K562 (cell line): ENCODE measurements around the gene TIMM44. TPM values are rescaled to one million over a fixed set of nuclear protein-coding genes. Genes with fewer than 3 reads are reported as not detected.

Experiments
- CCAR2 ChIP-seq: fragments of 200-400 bp; formaldehyde crosslinking; IDR thresholded peaks from 2 replicates; pipeline ENCODE4 v1.6.1; 2017; ENCODE audit warnings: mild to moderate bottlenecking, low read depth, low read length
- CHD2 ChIP-seq: IDR thresholded peaks from 2 replicates; pipeline ENCODE4 v1.6.1; 2011; ENCODE audit warnings: low read depth, low read length
- MTF1 ChIP-seq: fragments of 250-450 bp; sonication (Bioruptor Pico); IDR thresholded peaks from 2 replicates; pipeline ENCODE4 v1.9.0; 2021; ENCODE audit warnings: moderate library complexity, mild to moderate bottlenecking, inconsistent platforms, borderline replicate concordance
- RBM39 ChIP-seq: fragments of 200-400 bp; formaldehyde crosslinking; optimal IDR thresholded peaks from 2 replicates; pipeline ENCODE3; 2018; ENCODE audit warnings: low read depth, low read length
- REST ChIP-seq, 2 experiments: fragments of 450-650 bp; formaldehyde crosslinking in 1 of 2; IDR thresholded peaks; 2 replicates each; pipeline versions ENCODE4 v1.4.0 to v1.6.1; 2014 to 2020; ENCODE audit warnings: mild to moderate bottlenecking in 2 of 2, borderline replicate concordance in 1 of 2, low read depth in 1 of 2
- RFX1 ChIP-seq: fragments of 450-650 bp; IDR thresholded peaks from 2 replicates; pipeline ENCODE4 v1.6.1; 2016; ENCODE audit warnings: mild to moderate bottlenecking, moderate library complexity
- TAF1 ChIP-seq: IDR thresholded peaks from 2 replicates; pipeline ENCODE4 v1.6.1; 2011; ENCODE audit warnings: mild to moderate bottlenecking, low read length, moderate library complexity; ENCODE audit not compliant: insufficient read depth, control insufficient read depth, severe bottlenecking; ENCODE audit errors: extremely low read depth
- ZBTB11 ChIP-seq, 3 experiments: fragments of 200-800 bp in 1 of 3; fragments of 250-450 bp in 1 of 3; fragments of 450-650 bp in 1 of 3; sonication (Bioruptor Pico) in 1 of 3; sonication (Bioruptor generic) in 1 of 3; formaldehyde crosslinking in 1 of 3; IDR thresholded peaks; 2 replicates each; pipeline versions ENCODE4 v1.6.1 to v1.8.0; 2016 to 2022; ENCODE audit warnings: mild to moderate bottlenecking in 2 of 3, missing genetic modification characterization in 2 of 3, missing compliant biosample characterization in 1 of 3, moderate library complexity in 1 of 3
- ZMIZ1 ChIP-seq, 2 experiments: fragments of 150-350 bp in 1 of 2; IDR thresholded peaks; 2 replicates each; pipeline ENCODE4 v1.6.1; 2012 to 2016; ENCODE audit warnings: low read depth in 2 of 2, low read length in 2 of 2, mild to moderate bottlenecking in 1 of 2, moderate library complexity in 1 of 2
- ZSCAN29 ChIP-seq: fragments of 450-650 bp; IDR thresholded peaks from 2 replicates; pipeline ENCODE4 v1.6.1; 2017
- polyA plus RNA-seq, 8 experiments: library from polyadenylated mRNA; depleted of rRNA in 4 of 8; stranded (reverse) in 5 of 8; unstranded in 3 of 8; fragments of >200 nt; fragmentation: Nextera tagmentation in 2 of 8; fragmentation: Illumina TruSeq in 1 of 8; extraction: Ambion mirVana in 2 of 8; extraction: Trizol in 1 of 8; gene quantifications; 2 replicates each; pipeline versions ENCODE4 v1.2.1 to v1.2.3, GENCODE V29; 2011 to 2014; ENCODE audit warnings: inconsistent platforms in 1 of 8, missing spikeins in 1 of 8
- total RNA-seq, 7 experiments: library from RNA; depleted of rRNA in 6 of 7; stranded (reverse); fragments of >200 nt in 6 of 7; fragmentation: Illumina TruSeq in 2 of 7; extraction: Trizol in 2 of 7; gene quantifications; 2 replicates each; pipeline versions ENCODE4 v1.2.1 to v1.2.3, GENCODE V29; 2011 to 2021; ENCODE audit warnings: low replicate concordance in 1 of 7

TIMM44 gene
- total and polyA plus RNA-seq, 9 of the 15 experiments (the other 6 are each of a cell fraction or from before 2014, with no cell fraction given), result 10.3 to 231 (median 89.3) TPM

GRCh38 chr19:7944177-7944761, 803 bp upstream of the TIMM44 start (continued):
- TF ChIP-seq REST (IDR thresholded peaks at IDR 0.05; ENCODE audit: borderline replicate concordance) (peak; percentile 82), REST (CRISPR knock-in tag; IDR thresholded peaks at IDR 0.05; ENCODE audit: low read depth) (peak; percentile 82; the same call in 1 of the 2 replicates), CCAR2 (no peak), ZMIZ1 (IDR thresholded peaks at IDR 0.05; ENCODE audit: low read depth in 2 of 2, low read length in 2 of 2) (no peak), ZBTB11 (CRISPR knock-in tag; IDR thresholded peaks at IDR 0.05) (no peak), ZSCAN29 (no peak), RBM39 (no peak), RFX1 (no peak), MTF1 (no peak), TAF1 (no peak), CHD2 (no peak)
